Measurements from ENCODE around the gene FRMD5.

DNA sequence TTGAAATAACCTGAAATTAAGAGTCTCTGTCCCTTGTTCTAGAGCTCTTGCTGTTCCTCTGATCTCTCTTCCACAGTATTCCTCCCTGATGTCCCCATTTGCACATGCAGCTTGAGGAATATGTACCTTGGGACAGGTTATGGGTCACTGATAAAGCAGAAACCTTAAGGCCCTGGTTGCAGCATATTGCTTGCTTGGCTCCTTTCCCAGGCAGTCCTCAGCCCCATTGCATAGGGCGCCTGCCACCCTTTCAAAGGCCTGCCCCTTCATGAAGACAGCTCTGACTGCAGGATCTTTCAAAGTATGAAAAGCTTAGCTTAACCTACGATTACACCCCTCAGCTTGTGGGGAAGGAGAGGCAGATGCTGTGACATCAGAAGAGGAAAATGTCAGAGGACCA, 316.6 kb downstream of the FRMD5 start:
- TF ChIP-seq, protein P1, sequence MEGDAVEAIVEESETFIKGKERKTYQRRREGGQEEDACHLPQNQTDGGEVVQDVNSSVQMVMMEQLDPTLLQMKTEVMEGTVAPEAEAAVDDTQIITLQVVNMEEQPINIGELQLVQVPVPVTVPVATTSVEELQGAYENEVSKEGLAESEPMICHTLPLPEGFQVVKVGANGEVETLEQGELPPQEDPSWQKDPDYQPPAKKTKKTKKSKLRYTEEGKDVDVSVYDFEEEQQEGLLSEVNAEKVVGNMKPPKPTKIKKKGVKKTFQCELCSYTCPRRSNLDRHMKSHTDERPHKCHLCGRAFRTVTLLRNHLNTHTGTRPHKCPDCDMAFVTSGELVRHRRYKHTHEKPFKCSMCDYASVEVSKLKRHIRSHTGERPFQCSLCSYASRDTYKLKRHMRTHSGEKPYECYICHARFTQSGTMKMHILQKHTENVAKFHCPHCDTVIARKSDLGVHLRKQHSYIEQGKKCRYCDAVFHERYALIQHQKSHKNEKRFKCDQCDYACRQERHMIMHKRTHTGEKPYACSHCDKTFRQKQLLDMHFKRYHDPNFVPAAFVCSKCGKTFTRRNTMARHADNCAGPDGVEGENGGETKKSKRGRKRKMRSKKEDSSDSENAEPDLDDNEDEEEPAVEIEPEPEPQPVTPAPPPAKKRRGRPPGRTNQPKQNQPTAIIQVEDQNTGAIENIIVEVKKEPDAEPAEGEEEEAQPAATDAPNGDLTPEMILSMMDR (IDR thresholded peaks at IDR 0.05) = no peak
- no peak for TF ChIP-seq POLR2A (IDR thresholded peaks at IDR 0.05)
